GM18526 (cell line): ENCODE results near the gene FBXL17.

Experiments used
- POLR2A ChIP-seq: IDR thresholded peaks from 3 replicates; pipeline ENCODE4 v1.6.1; 2011; ENCODE audit not compliant: insufficient read length; ENCODE audit errors: extremely low read depth

Gene FBXL17

DNA sequence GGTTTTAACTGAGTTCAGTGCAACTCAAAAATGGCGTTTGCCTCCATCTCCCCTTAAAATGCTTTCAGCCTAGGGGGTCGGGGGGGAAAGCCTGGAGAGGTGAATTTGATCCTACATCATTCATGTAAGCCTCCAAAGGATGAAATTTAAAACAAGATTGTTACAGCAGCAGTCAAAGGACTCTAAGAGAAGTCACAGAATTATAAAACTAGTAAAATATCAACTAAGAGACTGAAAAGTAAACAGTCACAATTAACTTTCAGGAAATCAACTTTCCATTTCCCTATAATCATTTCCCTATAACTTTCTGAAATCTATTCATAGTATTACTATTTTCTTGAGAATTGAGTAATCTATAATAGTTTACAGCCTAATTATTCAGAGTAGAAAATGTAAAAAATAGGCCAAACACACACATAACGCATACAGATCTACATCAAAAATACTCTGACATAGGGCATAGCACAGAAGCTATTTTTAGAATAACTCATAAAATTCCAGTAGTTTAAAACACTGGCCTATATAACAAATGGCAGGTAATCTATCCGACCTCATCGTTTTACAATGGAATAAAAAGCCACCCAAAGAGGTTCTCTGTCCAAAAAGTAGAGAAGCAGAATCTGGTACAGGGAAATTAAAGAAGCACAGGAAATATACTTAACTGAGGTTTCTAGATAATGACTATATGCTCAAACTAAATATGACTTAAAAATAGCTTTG lies 37.6 kb downstream of the FBXL17 start:
- TF ChIP-seq POLR2A = no peak

DNA sequence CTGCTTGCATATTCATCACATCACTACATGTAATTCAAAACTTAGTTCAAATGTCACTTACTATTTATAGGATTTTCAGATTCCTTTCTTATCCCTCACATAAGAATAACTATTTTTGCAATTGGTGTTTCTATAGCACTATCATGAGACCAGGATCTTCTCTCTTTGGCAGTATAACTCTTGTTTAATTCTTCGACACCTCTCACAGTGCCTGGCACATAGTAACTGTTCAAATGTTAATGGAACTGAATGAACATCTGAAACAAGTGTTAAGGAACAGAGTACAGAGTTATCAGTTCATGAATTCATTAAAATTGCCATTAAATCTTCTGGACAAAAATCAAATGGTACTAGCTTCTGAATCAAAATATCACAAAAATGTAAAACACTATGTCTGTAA lies 40.0 kb downstream of the FBXL17 start:
- no peak for TF ChIP-seq POLR2A

DNA sequence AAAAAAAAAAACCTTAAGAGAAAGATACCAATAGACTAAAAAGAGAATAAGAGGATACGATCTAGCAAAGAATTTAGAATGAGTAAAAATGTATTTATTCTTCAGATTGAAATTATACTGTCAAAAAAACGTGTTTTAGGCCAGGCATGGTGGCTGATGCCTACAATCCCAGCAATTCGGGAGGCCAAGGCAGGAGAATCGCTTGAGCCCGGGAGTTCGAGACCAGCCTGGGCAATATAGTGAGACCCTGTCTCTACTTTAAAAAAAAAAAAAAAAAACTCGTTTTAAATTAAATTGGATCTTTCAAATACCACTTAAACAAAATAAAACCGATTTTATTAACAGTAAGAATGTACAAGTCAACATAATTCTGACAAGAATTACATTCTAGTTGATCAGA lies 41.8 kb downstream of the FBXL17 start:
- no peak for TF ChIP-seq POLR2A

DNA sequence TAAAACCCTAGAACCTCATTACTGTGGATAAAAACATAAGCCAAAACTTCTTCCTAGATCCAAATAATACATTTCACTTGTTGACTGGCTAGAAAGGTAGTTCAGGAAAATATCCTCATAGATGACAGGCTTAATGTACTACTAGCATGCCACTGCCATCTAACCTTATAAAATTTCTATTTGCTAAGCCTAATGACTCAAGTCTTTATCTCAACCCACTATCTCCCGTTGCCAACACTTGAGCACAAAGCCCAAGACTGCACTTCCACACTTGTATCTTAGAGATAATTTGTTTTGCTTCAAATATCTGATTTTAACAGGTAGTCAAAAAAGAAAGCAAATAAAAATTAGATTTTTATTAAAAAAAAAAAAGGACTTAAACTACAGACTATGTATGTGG lies 42.7 kb downstream of the FBXL17 start:
- no peak for TF ChIP-seq POLR2A

DNA sequence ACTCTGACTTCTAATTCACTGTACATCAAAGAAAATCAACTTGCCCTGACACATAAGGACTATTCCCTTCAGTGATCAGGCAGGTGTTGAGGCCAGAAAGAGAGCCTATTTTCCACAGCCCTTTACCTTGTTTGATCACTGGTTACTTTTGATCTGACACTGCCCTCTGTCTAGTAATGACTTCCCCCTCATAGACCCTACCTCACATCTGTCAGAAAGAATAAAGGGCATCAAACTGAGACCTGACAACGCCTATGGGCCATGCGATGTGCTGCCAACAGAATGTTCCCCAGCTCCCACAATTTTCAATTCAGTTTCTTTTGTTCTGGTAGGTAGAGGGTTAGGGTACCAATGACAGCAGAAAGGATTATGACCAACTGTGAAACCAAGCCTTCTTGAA lies 47.7 kb downstream of the FBXL17 start:
- no peak for TF ChIP-seq POLR2A

DNA sequence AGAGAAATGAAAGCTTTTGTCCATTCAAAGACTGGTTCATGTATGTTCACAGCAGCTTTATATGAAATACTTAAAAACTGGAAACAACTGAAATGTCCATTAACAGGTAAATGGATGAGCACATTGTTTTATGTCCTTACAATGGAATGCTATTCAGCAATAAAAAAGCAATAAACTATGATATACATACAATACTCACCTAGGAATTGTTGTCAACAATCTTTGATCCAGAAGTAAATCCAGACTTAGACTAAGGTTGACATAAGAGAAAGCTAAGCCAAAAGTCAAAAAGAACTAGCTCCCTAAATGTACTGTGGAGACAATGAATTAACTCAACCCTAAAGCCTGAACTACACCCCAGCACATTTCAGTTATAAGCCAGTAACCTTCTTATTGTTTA lies 54.9 kb downstream of the FBXL17 start:
- no peak for TF ChIP-seq POLR2A

DNA sequence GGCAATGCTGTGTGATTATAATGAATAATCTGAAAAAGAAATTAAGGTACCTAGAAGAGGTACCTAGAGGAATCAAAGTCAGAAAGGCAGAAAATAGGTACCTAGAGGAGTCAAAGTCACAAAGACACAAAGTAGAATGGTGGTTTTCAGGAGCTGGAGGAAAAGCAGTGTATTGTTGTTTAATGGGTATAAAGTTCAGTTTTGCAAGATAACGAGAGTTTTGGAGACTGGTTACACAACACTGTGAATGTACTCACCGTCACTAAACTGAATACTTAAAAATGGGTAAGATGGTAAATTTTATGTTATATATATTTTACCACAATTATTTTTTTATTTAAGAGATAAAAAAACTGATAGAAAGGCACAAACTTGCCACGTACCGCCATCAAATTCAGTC lies 57.0 kb downstream of the FBXL17 start:
- no peak for TF ChIP-seq POLR2A

DNA sequence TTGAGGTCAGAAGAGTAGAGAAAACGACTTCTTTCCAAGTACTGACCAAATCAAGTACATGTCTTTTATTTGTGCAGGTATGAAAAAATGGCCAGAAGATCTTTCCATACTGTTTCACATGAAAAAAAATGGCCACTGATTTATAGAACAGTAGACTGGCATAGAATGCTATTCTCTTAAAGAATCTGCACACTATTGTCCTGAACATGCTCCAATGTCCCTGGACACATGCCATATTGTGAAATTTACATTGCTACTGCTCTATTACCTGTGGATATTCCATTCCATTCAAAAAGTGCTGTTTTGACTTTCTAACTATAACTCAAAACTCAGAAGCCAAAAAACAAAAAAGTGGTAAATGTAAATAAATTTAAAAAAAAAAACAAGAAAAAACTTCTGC lies 60.6 kb downstream of the FBXL17 start:
- no peak for TF ChIP-seq POLR2A

DNA sequence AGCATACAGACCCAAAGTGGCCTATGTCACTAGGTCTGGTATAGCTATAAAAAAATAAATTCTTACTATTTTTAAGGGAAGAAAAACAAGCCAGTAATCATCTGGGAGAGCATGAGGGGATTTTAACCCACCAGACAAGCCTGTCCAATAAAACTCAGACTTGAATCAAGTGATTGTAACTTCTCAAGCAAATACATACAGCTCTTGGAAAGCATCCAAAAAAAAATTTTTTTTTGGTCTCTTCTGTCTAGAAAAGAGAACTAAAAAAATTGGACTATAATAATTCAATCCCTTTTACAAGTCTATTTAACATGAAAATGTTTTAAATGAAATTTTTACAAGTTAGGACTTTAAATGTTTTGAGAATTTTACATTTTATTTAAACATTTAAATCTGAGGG lies 61.7 kb downstream of the FBXL17 start:
- no peak for TF ChIP-seq POLR2A

DNA sequence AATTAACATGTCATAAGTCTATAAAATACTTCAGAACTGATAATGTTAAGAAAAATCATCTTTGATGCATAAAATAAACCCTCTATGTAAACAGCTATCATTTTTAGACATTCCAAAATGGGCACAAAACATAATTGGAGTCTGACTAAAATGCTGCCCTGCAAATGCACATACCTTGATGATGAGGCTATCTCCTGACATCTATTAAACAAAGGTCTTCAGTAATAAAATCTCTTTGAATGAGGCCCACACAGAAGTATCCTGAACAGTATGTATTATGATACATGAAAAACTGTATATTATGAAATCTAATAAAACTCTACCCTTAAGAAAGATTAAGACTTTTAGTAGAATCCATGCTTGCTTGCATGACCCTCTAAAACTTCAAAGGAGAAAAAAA lies 66.1 kb downstream of the FBXL17 start:
- no peak for TF ChIP-seq POLR2A

DNA sequence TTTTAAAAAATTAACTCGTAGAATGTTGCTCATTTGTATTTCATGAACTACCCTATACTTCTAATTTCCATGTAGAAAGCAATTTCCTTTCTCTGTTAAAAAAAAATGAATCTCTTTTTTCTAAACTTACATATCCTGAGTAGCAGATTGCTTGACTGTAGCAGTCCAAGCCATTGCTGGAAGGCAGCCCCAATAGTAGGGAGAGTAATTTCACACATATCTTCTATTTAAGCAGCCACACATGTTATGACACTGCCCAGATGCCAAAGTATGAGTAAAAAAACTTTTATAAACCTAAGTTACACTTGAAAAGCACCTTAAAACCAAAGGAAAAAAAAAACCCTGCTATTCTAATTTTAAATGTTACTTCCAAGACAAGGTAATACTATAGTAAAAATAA lies 69.6 kb downstream of the FBXL17 start:
- TF ChIP-seq POLR2A = no peak

DNA sequence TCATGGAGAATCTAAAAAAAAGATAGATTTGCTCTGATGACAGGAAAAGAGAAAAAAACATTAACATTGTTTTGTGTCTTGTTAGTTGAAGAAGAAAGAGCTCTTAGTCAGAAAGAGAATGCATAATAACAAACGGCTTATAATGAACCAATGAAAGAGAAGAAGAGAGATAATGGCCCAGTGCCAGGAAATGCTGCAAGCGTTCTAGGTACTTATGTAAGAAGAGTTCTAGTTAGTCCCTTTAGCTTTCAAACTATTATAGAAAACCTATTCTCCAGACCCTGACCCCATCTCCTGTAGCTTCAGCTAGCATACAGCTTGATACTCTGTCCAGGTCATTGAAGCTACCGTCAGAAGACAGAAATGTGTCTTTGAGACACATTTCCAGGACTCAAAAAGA lies 70.2 kb downstream of the FBXL17 start:
- no peak for TF ChIP-seq POLR2A

DNA sequence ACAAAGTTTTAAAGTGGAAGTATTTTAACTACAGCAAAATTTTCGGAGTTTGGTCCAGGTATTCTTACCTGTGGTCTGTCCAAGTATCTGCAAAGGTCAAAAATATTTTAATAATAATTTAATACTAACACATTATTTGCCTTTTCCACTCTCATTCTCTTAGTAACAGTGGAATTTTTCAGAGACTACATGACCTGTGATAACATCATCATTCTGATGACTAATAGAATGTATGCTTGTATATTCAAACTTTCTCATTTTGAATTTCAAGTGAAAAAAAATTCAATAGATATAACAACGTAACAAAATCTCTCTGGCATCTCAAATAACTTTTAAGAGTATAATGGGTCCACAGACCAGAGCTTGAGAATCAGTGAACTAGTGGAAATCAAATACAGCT lies 78.3 kb downstream of the FBXL17 start:
- no peak for TF ChIP-seq POLR2A

DNA sequence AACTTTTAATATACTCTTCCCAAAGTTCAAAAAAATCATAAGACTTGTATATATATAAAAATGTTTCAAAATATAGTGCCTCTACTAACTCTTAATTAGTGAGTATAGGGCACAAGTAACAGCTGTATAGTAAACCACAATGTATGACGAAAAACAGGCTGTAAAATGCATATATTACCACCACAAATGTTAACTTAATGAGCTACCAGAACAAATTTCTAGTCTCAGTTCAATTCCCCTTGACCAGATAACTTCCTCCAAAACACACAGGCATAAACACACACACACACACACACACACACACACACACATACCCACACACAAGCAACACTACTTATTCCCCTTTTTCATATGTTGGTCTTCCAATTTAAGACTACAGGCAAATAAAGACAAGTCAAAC lies 78.8 kb downstream of the FBXL17 start:
- TF ChIP-seq POLR2A = no peak

DNA sequence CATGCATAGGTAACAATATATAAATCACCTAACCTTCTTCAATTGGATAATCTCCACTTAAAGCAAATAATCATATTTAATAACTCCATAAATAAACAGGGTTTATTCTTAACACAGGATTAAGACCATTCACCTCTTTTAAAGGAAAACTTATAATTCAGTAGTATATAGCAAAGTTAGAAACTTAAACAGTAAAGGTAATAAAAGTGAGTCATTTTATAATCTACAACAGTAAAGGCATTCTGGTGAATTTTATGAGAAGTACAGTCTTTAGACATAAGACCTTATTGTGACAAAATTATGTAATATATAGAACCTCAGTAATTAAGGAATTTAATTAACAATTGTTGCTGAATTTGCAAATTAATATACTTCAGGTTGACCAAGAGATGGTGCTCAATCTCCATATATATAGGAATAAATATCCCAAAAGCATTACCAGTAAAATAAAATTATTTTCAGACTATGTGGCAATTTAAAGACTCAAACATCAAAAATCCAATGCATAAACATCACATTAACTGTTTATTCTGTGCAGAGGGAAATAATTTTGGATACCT lies 84.8 kb downstream of the FBXL17 start:
- no peak for TF ChIP-seq POLR2A

DNA sequence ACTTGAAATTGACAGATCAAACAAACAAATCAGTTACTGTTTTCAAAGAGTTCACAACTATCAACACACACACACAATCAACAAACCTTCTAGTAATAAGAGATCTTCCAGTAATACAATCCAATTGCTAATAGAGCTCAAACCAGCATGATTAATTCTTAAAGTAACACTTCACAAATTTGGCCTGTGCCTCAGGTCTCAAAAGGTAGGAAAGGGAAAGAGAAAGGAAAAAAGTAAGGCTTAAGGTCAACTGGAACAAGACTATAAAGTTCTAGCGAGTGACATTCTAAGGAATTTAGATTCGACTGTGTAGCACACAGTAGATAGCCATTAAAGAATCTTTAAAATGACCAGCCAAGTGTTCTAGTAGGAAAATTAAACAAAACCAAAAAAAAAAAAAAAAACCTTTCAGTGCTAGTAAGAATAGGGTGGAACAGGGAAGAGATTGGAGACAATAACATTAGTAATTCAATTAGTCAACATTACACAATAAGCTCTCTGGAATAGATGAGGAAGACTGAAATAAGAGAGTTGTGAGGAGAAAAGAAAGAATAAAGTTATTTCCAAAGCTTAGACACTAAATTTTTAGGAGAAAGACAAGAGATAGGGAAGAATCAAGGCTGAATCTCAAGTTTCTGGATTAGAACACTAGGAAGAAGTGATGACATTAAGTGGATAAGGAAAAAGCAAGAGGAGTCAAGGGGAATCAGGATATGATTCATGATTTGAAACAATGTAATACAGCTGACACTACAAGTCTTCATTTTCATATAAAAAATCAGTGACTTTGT lies 86.1 kb downstream of the FBXL17 start:
- TF ChIP-seq POLR2A = no peak
